NCI-H2029 (cell line): Measurements from ENCODE around the gene KLHL3.

Source experiments
- DNase-seq: peaks from one replicate; lab custom pipeline; 2025; lab: John Stamatoyannopoulos, UW

KLHL3 gene

GRCh38 chr5:137607771-137608170 lies 128.1 kb downstream of the KLHL3 start:
- DNase-seq: no peak

GRCh38 chr5:137606401-137606800 lies 129.5 kb downstream of the KLHL3 start:
- no peak for DNase-seq

- no peak for DNase-seq
These were observed 130.5 kb downstream of the KLHL3 start for GRCh38 chr5:137605411-137605810.

- no peak for DNase-seq
These were observed 131.4 kb downstream of the KLHL3 start for GRCh38 chr5:137604348-137605095.

GRCh38 chr5:137603891-137604290 lies 132.0 kb downstream of the KLHL3 start:
- no peak for DNase-seq

- DNase-seq: no peak
These were observed 132.5 kb downstream of the KLHL3 start for GRCh38 chr5:137603356-137603755.

- no peak for DNase-seq
These were observed 133.1 kb downstream of the KLHL3 start for GRCh38 chr5:137602721-137603273.

- DNase-seq: no peak
These were observed 135.0 kb downstream of the KLHL3 start for GRCh38 chr5:137600721-137601360.

- DNase-seq: no peak
These were observed 136.4 kb downstream of the KLHL3 start for GRCh38 chr5:137599457-137599856.

GRCh38 chr5:137598399-137598798 lies 137.5 kb downstream of the KLHL3 start:
- DNase-seq: no peak

GRCh38 chr5:137596941-137597340 lies 138.9 kb downstream of the KLHL3 start:
- DNase-seq: no peak

- DNase-seq: no peak
These were observed 140.4 kb downstream of the KLHL3 start for GRCh38 chr5:137595396-137596079.

GRCh38 chr5:137594717-137595116 lies 141.2 kb downstream of the KLHL3 start:
- no peak for DNase-seq

- DNase-seq: no peak
These were observed 143.6 kb downstream of the KLHL3 start for GRCh38 chr5:137592317-137592716.

- DNase-seq: no peak
These were observed 146.7 kb downstream of the KLHL3 start for GRCh38 chr5:137589185-137589584.

GRCh38 chr5:137587919-137588318 lies 148.0 kb downstream of the KLHL3 start:
- DNase-seq: no peak

- DNase-seq: no peak
These were observed 151.6 kb downstream of the KLHL3 start for GRCh38 chr5:137584262-137584661.

- no peak for DNase-seq
These were observed 152.8 kb downstream of the KLHL3 start for GRCh38 chr5:137583129-137583528.

- no peak for DNase-seq
These were observed 153.7 kb downstream of the KLHL3 start for GRCh38 chr5:137582218-137582617.

- no peak for DNase-seq
These were observed 154.1 kb downstream of the KLHL3 start for GRCh38 chr5:137581776-137582175.

- DNase-seq: no peak
These were observed 155.9 kb downstream of the KLHL3 start for GRCh38 chr5:137580030-137580429.

- no peak for DNase-seq
These were observed 160.0 kb downstream of the KLHL3 start for GRCh38 chr5:137575847-137576246.

- no peak for DNase-seq
These were observed 160.7 kb downstream of the KLHL3 start for GRCh38 chr5:137575211-137575610.
